GM18520 (cell line): Measurements from ENCODE around the gene STARD13.

ENCODE experiments used
- ATAC-seq: cut with Tn5 transposase; IDR thresholded peaks from one replicate; pipeline ENCODE4 v1.9.1; 2021; ENCODE audit not compliant: unreplicated experiment

The STARD13 gene

DNA sequence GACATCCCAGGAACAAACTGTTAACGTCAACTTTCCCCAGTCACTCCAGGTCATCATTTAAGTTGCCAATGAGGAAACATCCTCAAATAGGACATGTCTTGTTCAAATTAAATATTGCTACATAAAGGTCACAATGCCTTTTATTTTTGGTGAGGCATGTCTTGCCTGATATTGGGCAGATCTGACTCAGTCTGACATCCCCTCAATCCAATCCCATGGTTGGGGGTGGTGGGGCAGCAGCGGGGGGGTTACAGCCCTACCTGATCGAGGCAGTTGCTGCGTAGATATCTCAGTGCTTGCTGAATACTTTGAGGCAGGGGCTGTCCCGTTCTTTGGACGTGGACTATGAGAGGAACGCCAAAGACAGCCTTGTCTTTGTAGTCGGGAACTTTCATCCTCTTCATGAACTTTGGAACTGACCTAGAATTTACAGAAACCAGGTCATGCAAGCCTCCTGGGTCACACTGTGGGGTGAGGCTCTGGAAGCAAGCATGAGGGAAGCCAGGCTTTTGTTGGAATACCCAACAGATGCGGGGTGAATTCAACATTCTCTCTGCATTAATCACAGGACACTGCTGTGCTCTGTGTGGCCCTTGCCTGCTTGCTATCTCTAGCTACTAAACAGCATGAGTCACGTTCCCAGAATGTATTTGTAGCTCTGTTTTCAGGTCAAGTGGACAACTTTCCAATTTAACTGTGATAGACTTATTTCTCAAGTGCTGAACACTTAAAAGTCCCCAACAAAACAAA lies 159.6 kb downstream of the STARD13 start:
- no peak for ATAC-seq

GRCh38 chr13:33123066-33123859 lies 162.3 kb downstream of the STARD13 start:
- ATAC-seq, result no peak

DNA sequence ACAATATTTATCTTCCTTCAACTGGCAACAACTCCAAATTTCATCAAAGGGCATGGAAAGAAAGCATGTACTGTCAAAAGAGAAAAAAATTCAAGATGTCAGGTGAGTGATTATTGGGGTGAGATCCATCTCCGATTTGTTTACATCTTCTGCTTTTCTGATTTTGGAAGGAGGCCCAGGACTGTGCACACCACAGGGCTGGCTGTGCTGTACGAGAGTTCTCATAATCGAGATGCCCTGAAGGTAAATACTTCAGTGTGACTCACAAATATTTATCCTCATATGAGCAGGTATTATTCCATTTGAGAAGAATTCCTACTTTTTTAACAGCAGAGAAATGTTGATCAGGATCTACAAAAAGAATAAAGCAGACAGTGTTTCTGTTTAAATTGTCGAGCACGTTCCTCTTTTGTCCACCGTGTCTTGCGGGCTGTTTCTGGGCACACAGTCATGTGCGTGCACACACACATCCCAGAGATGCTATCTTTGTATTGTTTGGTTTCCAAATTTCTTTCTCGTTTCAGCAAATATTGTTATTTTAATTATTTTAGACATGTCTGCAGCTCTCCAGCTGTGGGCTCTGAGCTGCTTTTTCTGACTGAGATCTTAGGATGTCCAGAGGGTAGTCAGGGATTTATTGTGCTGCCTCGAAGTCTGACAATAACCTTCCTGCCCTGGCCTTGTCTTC lies 165.6 kb downstream of the STARD13 start:
- no peak for ATAC-seq

DNA sequence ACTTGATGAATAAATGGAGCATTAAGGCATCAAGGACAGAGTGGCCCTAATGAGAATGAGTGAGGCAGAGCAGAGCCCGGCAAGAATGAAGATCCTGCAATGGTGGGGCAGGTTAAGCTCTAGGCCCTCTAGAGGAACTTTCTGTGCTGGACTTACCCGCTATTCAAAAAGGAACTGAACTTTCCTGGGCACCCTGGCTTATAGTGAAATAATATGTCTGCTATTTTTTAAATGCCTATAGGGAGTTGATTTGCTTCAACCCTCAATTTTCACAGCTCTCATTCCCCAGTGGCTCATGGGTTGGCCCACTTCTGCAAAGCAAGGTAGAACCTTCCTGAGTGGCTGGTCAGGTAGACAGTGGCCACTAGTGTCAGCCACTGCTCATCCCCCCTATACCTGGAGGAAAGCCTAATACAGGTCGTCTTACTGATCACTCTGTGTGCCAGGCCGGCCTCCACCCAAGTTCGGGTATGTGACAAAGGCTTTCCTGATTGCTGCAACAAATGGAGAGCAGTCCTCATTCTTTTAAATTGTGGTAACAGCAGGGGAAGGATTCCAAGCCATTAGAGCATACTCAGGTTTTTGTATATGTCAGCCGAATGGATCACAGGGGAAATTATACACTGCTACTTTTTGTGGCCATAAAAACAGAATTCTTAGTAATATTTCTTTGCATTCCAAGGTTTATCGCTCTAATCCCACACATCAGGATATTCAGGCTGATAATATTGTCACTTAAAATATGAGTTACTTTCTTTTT lies 166.4 kb downstream of the STARD13 start:
- no peak for ATAC-seq

DNA sequence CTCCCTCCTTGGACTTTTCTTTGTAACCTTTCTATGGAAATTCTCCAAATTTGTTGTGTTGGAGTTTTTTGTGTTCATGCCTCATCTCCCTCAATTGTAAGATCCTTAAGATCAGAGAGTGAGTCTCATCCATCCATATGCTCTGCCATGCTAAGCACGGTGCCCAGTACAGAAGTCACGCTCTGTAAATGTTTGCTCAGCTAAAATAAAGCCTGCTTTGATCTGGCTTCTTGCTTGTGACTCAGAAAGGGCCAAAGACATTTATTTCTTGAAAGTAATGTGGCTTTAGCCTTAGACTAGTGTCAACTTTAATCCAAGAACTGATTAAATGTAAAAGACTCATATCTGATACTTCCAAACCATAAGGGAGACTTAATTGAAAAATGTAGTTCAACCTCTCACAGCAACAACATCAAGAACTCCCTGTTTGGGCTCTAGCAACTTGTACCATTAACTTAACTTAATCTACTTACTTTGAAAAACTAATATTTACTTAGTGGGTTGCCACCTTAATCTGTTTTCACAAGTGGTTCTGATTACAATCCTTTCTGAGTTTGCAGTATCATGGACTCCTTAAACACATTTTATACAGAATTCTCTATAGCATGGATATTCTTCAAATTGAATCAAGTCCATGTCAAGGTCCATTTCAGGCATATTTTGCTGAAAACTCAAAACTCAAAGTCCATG lies 169.1 kb downstream of the STARD13 start:
- ATAC-seq, result no peak

- ATAC-seq, result no peak
These were observed 170.3 kb downstream of the STARD13 start for GRCh38 chr13:33115274-33115673.

DNA sequence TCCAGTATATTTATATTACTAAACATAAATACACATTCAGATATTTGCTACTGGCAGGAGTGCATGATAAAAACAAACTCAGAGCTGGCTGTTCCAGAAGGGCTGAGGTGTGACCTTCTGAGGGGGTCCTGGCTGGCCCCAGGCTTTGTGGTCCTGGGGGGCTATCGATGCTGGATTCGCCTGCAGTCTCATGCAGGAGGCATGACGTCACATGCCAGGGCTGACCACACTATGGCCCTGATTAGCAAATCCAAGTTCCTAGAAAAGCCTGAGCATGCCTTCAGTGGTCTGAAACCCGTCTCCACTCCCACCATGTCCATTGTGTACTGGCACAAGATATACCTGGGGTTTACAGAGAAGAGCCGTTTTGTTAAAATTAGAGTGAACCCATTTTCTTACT lies 171.4 kb downstream of the STARD13 start:
- no peak for ATAC-seq

DNA sequence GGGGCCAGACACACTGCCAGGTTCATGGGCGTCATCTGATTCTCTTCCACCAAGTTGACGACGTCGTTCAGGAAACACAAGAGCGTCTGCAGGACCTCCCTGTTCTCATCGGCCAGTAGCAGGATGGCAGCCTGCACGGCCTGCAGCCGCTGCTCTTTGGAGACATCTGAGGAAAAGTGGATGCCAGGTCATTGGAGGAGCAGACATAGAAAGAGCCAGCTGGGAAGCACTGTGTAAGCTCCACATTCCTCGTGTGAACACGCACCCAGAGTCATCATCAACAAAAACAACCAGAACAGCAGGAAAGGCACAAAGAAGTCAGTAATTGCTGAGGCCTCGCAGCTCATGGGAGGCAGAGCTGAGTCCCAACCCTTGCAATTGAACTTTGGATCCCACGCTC lies 172.8 kb downstream of the STARD13 start:
- no peak for ATAC-seq

DNA sequence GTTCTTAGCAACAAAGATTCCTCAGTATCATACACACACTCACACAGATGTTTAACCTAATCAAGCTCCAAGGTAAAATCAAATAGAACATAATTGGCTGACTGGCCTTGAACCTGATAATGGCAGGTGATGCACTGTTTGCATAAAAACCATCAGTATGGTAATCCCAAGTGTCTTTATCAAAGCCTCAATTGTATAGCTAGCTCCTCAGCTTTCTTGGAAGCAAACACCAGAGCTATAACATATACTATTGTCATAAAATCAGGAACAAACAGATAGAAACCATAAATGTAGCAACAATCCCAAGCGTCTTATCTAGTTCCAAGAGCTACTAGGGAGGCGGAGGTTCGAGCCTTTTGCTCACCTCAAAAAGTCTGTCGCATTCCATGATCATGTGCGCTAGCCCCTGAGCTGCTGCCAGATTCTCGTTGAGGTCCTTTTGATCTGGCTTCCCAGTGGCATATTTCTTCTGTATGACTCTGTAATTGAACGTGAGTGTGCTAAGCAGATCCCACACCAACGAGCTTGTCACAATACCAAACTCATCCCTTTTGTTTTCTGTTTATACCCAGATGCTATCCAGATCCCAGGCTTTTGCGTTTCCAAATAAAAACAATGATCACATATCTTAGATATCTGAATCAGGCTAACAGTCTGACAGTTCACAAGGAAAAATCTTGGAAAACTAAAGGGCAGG lies 174.0 kb downstream of the STARD13 start:
- no peak for ATAC-seq

DNA sequence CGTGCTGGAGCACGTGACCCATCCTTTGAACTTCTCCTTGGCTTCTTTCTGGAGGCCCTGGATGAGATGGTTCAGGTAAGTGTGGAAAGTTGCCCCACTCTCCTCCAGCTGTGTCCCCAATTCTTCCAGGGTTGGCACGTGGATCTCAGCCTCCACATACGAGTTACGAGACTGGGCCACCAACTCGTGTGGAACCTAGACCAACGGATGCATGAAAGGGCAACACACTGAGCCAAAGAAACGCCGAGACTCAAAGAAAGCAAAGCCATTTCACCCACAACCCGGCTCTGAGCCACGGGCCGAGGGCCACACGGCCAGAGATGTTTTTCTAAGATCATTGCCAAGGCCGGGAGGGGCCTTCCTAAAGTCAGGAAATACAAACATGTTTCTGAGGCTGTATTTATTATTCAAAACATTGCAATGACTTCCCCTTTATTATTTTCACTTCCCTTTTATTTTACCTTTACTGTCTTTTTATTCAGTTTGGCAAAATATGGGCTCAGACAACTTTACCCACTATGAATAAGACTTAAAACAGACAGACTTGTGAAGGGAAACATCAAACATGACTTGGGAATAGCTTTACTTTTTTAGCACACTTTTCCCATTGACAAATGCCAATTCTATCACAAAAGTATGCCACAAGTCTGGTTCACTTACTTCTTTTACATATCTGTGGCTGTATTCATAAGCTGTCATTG lies 174.7 kb downstream of the STARD13 start:
- ATAC-seq, result no peak

- ATAC-seq, result no peak
These were observed 175.2 kb downstream of the STARD13 start for GRCh38 chr13:33110386-33110712.

- ATAC-seq, result no peak
These were observed 175.8 kb downstream of the STARD13 start for GRCh38 chr13:33109801-33110200.

DNA sequence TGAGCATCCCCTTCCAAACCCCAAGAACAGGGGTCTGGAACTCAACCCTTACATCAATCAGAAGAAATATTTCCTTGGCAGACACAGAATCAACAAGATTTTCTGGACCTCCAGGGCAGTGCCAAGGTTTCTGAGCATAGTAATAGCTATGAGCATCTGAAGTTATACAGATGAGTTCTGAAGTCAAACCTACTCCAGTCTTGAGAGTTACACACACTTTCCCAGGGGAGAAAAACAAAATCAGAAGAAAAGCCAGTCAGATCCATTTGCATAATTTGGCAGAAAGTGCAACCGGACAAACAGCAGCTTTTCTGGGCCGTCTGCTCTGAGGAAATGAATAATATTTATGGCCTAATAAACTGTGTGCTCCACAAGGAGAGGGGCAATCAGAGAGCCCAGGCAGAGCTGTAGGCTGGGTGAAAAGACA lies 176.3 kb downstream of the STARD13 start:
- no peak for ATAC-seq

DNA sequence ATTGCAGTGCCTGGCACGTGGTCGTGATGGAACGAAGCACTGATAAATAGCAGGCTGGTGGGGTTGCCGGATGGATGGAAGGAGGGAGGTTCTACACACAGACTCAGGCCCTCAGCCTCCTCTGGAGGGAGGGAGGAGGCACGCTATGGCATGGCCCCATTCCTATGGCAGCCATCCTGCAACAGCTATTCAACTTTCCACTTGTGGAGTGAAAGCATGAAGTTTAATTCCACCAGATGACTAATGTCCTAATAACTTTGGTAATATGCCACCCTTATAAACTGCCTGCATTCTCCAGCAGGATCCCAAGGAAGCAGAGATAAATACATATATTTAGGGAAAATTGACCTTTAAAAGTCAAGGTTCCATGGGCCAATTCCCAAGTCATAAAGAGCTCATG lies 176.9 kb downstream of the STARD13 start:
- no peak for ATAC-seq

DNA sequence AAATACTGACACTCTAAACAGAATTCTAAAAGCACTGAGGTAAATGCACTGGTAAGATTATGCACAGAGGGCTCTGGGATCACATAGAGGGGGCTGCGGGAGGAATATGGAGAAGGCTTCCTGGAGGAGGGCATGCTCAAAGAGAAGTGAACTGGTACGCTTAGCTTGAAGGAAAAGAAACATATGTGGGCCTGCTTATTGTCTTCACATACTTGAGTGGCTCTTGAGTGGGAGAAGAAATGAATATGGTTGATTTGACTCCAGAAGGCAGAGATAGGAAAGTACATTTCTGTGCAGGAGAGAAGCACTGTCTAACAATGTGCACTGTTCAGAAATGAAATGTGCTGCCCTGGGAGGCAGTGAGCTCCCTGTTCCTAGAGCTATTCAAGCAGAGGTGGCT lies 178.2 kb downstream of the STARD13 start:
- no peak for ATAC-seq

DNA sequence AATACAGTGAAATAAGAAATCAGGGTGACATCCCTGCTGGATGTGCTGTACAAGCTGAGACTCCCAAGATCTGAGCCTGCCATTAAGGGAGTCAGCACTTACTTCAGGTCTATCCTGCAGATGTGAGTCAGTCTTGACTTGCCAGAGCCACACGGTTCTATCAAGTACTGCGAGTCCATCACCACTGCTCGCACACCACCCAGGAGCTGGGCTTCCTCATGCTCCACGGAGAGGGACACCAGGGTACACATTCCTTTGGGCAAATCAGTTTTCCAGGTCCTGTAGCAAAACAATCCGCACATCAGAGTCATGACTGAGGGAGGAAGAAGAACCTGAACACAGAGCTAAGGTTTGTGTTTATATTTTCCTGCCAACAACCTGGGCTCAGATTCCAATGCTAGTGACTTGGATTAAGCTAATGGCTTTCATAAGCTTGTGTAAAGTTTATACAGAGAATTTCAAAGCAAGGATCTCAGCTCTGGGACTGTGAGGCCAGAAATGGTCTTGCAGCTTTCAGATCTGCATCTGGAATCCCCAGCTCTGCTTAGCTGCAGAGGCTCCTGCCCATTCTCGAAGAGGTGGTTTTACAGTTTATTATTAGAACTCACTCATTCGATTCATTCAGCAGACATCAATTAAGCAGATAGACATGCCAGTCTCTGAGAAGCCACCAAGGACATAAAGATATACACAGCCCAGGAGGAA lies 178.7 kb downstream of the STARD13 start:
- ATAC-seq, result no peak

DNA sequence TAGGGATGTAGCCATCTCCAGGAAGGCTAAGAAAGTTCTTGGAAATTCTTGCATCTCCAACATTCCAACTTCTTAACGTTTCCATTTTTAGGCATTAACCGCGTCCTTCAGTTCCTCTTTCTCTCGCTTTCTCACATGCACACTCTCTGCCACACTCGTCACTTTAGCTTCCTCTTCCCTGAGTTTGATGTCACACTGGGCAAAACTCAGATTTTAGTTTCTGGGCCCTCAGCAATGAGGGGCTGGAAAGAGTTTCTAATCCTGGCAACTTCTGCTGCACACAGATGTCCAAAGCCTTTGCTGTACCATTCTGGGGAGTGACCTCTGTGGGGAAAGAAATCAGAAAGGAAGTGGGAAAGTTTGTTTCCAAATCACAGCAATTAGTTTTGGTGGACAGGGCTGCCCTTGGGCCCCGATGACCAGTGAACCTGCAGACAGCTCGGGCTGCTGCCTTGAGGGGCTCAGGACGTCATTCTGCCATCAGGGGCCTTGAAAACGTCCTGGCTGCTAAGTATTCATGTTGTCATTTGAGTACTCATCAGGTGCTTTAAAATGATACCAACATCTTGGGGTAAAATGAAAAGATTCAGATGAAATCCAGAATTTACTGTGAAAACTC lies 180.1 kb downstream of the STARD13 start:
- no peak for ATAC-seq

DNA sequence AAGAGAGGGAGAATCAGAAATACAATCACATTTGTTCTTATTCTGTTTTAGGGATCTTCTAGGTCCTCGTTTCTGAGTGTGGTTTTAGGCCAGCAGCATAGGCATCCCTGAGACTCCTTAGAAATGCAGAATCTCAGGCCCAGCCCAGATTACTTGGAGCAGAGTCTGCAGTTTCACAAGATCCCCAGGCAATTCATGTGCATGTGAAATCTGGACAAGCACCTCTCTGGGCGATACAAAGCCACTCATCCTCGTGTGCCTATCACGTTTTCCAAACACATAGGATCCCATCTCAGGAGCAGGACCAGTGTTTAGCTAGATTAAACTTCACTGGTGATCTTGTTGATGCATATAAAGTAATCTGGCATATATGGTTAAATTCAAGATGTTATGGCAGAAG lies 182.1 kb downstream of the STARD13 start:
- no peak for ATAC-seq
